ENCODE results near the gene TMEM167B. TPM values are rescaled to one million over a fixed set of nuclear protein-coding genes. Genes with fewer than 3 reads are reported as not detected.

TMEM167B gene
- total and polyA plus RNA-seq, 2 of the 8 experiments (the other 6 are each of a cell fraction or from before 2014, with no cell fraction given) = 3.6 to 14.8 TPM

- no peak for TF ChIP-seq USF2 (IDR thresholded peaks at IDR 0.05; ENCODE audit: low read length)
- no peak for TF ChIP-seq FOSL1 (IDR thresholded peaks at IDR 0.05; ENCODE audit: insufficient read depth, low read depth, low read length)
- no peak for TF ChIP-seq CTCF (IDR thresholded peaks at IDR 0.05; ENCODE audit: control extremely low read depth in 1 of 3, insufficient read depth in 1 of 3, low read depth in 1 of 3, low read length in 3 of 3)
- no peak for TF ChIP-seq ATF2 (IDR thresholded peaks at IDR 0.05; ENCODE audit: low read length)
These were observed 27.5 kb downstream of the TMEM167B start (continued) for GRCh38 chr1:109118089-109118488.

All from H1 (cell line).